DOHH2 (cell line): ENCODE data around the gene TCL1B.

ENCODE experiments used
- CTCF ChIP-seq: fragments of 200-600 bp; sonication (generic); IDR thresholded peaks from one replicate; pipeline ENCODE4 v1.5.1; 2014; ENCODE audit warnings: antibody characterized with exemption, mild to moderate bottlenecking, low read depth, low read length; ENCODE audit not compliant: poor library complexity, severe bottlenecking
- EZH2phosphoT487 ChIP-seq: fragments of 200-600 bp; sonication (generic); IDR thresholded peaks from 2 replicates; pipeline ENCODE4 v1.6.1; 2017; ENCODE audit warnings: borderline replicate concordance, mild to moderate bottlenecking, antibody characterized with exemption, low read length, moderate library complexity, mixed read lengths

GRCh38 chr14:95651821-95652583 is 34.2 kb upstream of the TCL1B start:
- TF ChIP-seq CTCF (no peak), EZH2phosphoT487 (no peak)
